Measurements from ENCODE around the gene CACNB1.
"Not testable (repeated sequence)": the region's sequence is repeated elsewhere in the genome, so short reads cannot be mapped to it uniquely, and the experiment has no call there.

The CACNB1 gene

DNA sequence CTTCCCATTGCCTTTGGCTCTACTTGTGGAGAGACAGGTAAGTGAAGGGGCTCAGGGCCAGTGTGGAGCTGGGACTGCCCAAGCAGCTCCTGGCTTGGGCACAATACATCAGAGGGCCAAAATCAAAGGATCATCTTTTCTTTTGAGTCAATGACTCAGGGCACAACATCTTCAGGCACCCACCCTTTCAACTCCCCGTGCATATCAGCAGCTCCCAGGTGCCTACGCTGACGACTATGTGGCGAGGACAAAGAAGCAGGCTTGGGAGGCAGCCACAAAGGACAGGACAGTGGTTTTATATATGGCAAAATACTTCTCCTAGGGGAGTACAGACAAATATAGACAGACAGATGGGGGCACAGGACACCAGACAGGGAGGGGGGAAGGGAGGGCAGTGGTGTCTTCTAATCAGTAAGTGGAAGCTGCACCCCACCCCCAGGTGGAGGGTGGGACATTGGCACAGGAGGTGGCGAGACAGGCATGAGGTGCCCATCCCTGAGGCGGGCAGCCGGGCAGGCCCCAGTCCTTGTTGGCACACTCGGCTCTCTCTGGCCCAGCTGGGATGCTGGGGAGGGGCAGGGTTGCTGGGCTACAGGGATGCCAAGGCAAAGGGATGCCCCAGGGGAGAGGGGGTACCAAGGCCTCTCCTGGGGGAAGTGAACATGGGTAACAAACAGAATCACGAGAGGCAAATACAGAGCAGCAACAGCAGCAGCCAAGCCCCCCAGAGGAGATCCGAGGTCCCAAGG is 23.8 kb downstream of the CACNB1 start:
- Histone ChIP-seq H3K4me1 (ENCODE audit: control insufficient read depth, insufficient read depth, low read length, unreplicated experiment) (peaks cover 11% of the 10 kb centered on the region), H3K27ac (ENCODE audit: low read depth, low read length) (no peak overlapping the region), H3K27me3 (ENCODE audit: insufficient read depth, low read length) (no peaks in the 10 kb centered on the region), H2AFZ (ENCODE audit: low read length, unreplicated experiment) (no peak overlapping the region), H3K4me3 (ENCODE audit: low read depth, low read length) (no peak overlapping the region), H3K79me2 (ENCODE audit: control insufficient read depth, insufficient read depth, low read length, unreplicated experiment) (no peaks in the 10 kb centered on the region), H3K36me3 (ENCODE audit: insufficient read depth, low read length) (peaks cover 8% of the 10 kb centered on the region; the same call in 1 of the 2 replicates)

DNA sequence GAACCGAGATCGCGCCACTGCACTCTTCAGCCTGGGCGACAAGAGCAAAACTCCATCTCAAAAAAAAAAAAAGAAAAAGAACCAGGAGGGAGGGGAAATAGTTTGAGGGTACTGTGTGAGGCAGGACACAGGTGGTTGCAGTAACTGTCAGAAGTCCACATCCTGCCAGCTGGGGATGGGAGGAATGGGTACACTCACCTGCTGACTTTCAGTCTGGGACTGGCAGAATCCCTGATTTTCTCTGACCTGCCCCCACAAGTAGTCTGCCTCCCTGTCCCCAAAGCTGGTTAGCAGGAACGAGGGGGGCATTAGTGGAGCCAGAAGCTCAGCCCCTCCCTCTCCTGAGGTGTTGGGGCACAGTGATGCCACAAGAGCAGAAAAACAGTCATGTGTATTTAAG is 24.4 kb downstream of the CACNB1 start:
- Histone ChIP-seq H3K27ac (ENCODE audit: low read depth, low read length) (no peak overlapping the region), H2AFZ (ENCODE audit: low read length, unreplicated experiment) (no peak overlapping the region), H3K4me3 (ENCODE audit: low read depth, low read length) (no peak overlapping the region), H3K36me3 (ENCODE audit: insufficient read depth, low read length) (peaks cover 8% of the 10 kb centered on the region; the same call in 1 of the 2 replicates), H3K27me3 (ENCODE audit: insufficient read depth, low read length) (no peaks in the 10 kb centered on the region), H3K79me2 (ENCODE audit: control insufficient read depth, insufficient read depth, low read length, unreplicated experiment) (no peaks in the 10 kb centered on the region), H3K4me1 (ENCODE audit: control insufficient read depth, insufficient read depth, low read length, unreplicated experiment) (peaks cover 5% of the 10 kb centered on the region)

DNA sequence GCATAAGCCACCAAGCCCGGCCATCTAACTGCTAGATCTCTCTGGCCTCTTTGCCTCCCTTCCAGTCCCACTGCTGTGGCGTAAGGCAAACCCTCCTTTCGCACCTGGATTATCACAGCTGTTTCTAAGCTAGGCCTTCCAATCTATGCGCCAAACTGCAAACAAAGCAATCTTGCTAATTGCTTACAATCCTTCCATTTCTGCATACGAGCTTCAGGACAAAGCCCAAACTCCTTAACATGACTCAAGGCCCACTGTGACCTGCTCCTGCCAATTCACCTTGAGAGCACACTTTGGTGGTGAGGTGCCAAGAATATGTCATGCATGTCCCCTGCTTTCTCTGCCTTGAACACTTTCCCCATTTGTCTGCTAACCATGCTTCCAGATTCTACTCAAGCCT is 25.5 kb downstream of the CACNB1 start:
- peaks cover 4% of the 10 kb centered on the region for H3K4me1 ChIP-seq (ENCODE audit: control insufficient read depth, insufficient read depth, low read length, unreplicated experiment)
- no peak overlapping the region for H3K4me3 ChIP-seq (ENCODE audit: low read depth, low read length)
- peaks cover 2% of the 10 kb centered on the region; the same call in 1 of the 2 replicates for H3K27me3 ChIP-seq (ENCODE audit: insufficient read depth, low read length)
- no peak overlapping the region for H3K27ac ChIP-seq (ENCODE audit: low read depth, low read length)
- H3K79me2 ChIP-seq (ENCODE audit: control insufficient read depth, insufficient read depth, low read length, unreplicated experiment), result no peaks in the 10 kb centered on the region
- peaks cover 5% of the 10 kb centered on the region; the same call in 1 of the 2 replicates for H3K36me3 ChIP-seq (ENCODE audit: insufficient read depth, low read length)
- no peak overlapping the region for H2AFZ ChIP-seq (ENCODE audit: low read length, unreplicated experiment)

DNA sequence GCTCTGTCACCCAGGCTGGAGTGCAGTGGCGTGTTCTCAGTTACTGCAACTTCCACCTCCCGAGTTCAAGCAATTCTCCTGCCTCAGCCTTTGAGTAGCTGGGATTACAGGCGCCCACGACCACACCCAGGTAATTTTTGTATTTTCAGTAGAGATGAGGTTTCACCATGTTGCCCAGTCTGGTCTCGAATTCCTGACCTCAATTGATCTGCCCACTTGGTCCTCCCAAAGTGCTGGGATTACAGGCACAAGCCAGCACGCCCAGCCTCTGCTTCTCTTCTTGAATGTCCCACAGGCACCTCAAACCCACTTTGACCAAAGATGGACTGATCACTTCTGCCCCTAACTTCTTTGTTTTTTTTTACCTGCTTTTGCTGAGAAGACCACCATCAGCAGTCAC is 26.9 kb downstream of the CACNB1 start:
- H3K27ac ChIP-seq (ENCODE audit: low read depth, low read length), result no peak overlapping the region
- no peaks in the 10 kb centered on the region for H3K79me2 ChIP-seq (ENCODE audit: control insufficient read depth, insufficient read depth, low read length, unreplicated experiment)
- H2AFZ ChIP-seq (ENCODE audit: low read length, unreplicated experiment), result no peak overlapping the region
- no peaks in the 10 kb centered on the region for H3K36me3 ChIP-seq (ENCODE audit: insufficient read depth, low read length)
- H3K4me3 ChIP-seq (ENCODE audit: low read depth, low read length), result no peak overlapping the region
- H3K27me3 ChIP-seq (ENCODE audit: insufficient read depth, low read length), result peaks cover 16% of the 10 kb centered on the region
- H3K4me1 ChIP-seq (ENCODE audit: control insufficient read depth, insufficient read depth, low read length, unreplicated experiment), result peaks cover 2% of the 10 kb centered on the region

DNA sequence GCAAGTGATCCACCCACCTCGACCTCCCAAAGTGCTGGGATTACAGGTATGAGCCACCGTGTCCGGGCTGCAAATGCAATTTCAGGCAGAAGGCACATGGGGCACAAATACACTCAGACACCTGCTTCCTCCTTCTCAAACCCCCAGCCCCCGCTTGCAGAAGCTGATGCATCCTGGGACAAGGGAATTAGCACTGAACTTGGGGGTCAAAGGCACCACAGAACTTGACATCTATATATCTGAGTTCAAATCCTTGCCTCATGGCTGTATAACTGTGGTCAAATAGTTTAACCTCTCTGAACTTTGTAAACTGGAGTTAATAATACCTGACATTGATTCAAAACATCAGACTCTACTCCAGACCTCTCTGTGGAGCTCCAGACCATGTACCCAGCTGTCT is 27.4 kb downstream of the CACNB1 start:
- Histone ChIP-seq H2AFZ (ENCODE audit: low read length, unreplicated experiment) (no peak overlapping the region), H3K4me1 (ENCODE audit: control insufficient read depth, insufficient read depth, low read length, unreplicated experiment) (no peaks in the 10 kb centered on the region), H3K27ac (ENCODE audit: low read depth, low read length) (no peak overlapping the region), H3K4me3 (ENCODE audit: low read depth, low read length) (no peak overlapping the region), H3K79me2 (ENCODE audit: control insufficient read depth, insufficient read depth, low read length, unreplicated experiment) (no peaks in the 10 kb centered on the region), H3K36me3 (ENCODE audit: insufficient read depth, low read length) (no peaks in the 10 kb centered on the region), H3K27me3 (ENCODE audit: insufficient read depth, low read length) (peaks cover 21% of the 10 kb centered on the region)

DNA sequence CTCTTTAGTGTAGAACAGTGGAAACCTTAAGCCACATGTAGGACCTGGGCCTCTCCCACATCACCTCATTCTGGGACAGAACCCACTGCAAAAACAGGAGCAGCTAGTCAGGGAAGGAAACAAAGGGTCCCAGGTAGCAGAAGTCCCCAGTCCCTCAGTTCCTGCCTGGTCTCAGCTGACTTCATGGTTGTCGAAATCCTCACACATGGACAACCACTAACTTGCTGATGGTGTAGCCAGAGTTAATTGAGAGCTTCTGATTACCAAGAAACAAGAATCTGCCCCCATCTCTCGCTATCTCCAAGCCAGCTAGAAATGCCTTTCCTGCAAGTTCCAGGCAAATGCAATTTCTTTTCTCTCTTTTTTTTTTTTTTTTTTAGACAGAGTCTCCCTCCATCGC is 28.0 kb downstream of the CACNB1 start:
- no peaks in the 10 kb centered on the region for H3K36me3 ChIP-seq (ENCODE audit: insufficient read depth, low read length)
- no peak overlapping the region for H3K27ac ChIP-seq (ENCODE audit: low read depth, low read length)
- H2AFZ ChIP-seq (ENCODE audit: low read length, unreplicated experiment), result no peak overlapping the region
- H3K27me3 ChIP-seq (ENCODE audit: insufficient read depth, low read length), result peaks cover 23% of the 10 kb centered on the region
- H3K4me3 ChIP-seq (ENCODE audit: low read depth, low read length), result no peak overlapping the region
- no peaks in the 10 kb centered on the region for H3K79me2 ChIP-seq (ENCODE audit: control insufficient read depth, insufficient read depth, low read length, unreplicated experiment)
- no peaks in the 10 kb centered on the region for H3K4me1 ChIP-seq (ENCODE audit: control insufficient read depth, insufficient read depth, low read length, unreplicated experiment)

DNA sequence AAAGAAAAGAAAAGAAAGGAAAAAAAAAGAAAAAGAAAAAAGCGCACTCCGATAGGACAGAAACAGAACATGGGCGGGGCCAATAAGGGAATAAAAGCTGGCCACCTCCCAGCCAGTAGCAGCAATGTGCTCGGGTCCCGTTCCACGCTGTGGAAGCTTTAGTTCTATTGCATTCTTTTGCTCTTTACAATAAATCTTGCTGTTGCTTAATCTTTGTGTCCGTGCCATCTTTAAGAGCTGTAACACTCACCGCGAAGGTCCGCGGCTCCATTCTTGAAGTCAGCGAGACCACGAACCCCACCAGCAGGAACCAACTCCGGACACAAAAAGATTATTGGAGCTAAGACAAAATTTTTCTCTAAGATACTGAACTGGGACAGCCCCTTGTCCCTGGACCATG is 28.4 kb downstream of the CACNB1 start:
- Histone ChIP-seq H3K4me1 (ENCODE audit: control insufficient read depth, insufficient read depth, low read length, unreplicated experiment) (no peaks in the 10 kb centered on the region), H3K27ac (ENCODE audit: low read depth, low read length) (no peak overlapping the region), H3K27me3 (ENCODE audit: insufficient read depth, low read length) (peaks cover 23% of the 10 kb centered on the region), H3K79me2 (ENCODE audit: control insufficient read depth, insufficient read depth, low read length, unreplicated experiment) (no peaks in the 10 kb centered on the region), H3K36me3 (ENCODE audit: insufficient read depth, low read length) (no peaks in the 10 kb centered on the region), H3K4me3 (ENCODE audit: low read depth, low read length) (no peak overlapping the region), H2AFZ (ENCODE audit: low read length, unreplicated experiment) (no peak overlapping the region)

DNA sequence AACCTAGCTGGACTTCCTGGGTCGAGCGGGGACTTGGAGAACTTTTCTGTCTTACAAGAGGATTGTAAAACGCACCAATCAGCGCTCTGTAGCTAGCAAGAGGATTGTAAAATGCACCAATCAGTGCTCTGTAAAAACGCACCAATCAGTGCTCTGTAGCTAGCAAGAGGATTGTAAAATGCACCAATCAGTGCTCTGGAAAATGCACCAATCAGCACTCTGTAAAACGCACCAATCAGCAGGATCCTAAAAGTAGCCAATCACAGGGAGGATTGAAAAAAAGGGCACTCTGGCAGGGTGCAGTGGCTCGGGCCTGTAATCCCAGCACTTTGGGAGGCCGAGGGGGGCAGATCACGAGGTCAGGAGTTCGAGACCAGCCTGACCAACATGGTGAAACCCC is 29.0 kb downstream of the CACNB1 start:
- H3K4me3 ChIP-seq (ENCODE audit: low read depth, low read length); H3K79me2 ChIP-seq (ENCODE audit: control insufficient read depth, insufficient read depth, low read length, unreplicated experiment); H3K36me3 ChIP-seq (ENCODE audit: insufficient read depth, low read length); H3K27ac ChIP-seq (ENCODE audit: low read depth, low read length); H3K4me1 ChIP-seq (ENCODE audit: control insufficient read depth, insufficient read depth, low read length, unreplicated experiment); H2AFZ ChIP-seq (ENCODE audit: low read length, unreplicated experiment): not testable (repeated sequence)
- H3K27me3 ChIP-seq (ENCODE audit: insufficient read depth, low read length), result peaks cover 23% of the 10 kb centered on the region

DNA sequence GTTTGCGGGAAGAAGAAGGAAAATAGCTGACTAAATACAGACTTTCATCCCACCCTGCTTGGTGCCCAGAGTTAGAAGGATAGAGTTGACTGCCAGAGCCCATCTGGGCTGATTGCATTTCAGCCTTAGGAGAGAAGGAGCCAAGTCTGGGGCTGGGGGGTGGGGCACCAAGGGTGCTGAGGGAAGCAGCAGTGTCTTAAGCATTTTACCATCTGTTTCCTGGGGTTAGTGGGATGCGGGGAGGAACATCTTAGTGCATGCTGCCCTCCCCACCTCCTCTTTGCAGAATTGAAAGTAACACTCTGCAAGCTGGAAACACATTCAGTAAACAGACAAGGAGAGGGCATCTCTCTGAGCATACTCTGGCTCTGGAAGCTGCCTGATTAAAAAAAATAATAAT is 30.0 kb downstream of the CACNB1 start:
- no peaks in the 10 kb centered on the region for H3K79me2 ChIP-seq (ENCODE audit: control insufficient read depth, insufficient read depth, low read length, unreplicated experiment)
- no peaks in the 10 kb centered on the region for H3K4me1 ChIP-seq (ENCODE audit: control insufficient read depth, insufficient read depth, low read length, unreplicated experiment)
- no peak overlapping the region for H3K4me3 ChIP-seq (ENCODE audit: low read depth, low read length)
- no peak overlapping the region for H3K27ac ChIP-seq (ENCODE audit: low read depth, low read length)
- H3K27me3 ChIP-seq (ENCODE audit: insufficient read depth, low read length), result peaks cover 23% of the 10 kb centered on the region
- H3K36me3 ChIP-seq (ENCODE audit: insufficient read depth, low read length), result no peaks in the 10 kb centered on the region
- H2AFZ ChIP-seq (ENCODE audit: low read length, unreplicated experiment), result no peak overlapping the region

DNA sequence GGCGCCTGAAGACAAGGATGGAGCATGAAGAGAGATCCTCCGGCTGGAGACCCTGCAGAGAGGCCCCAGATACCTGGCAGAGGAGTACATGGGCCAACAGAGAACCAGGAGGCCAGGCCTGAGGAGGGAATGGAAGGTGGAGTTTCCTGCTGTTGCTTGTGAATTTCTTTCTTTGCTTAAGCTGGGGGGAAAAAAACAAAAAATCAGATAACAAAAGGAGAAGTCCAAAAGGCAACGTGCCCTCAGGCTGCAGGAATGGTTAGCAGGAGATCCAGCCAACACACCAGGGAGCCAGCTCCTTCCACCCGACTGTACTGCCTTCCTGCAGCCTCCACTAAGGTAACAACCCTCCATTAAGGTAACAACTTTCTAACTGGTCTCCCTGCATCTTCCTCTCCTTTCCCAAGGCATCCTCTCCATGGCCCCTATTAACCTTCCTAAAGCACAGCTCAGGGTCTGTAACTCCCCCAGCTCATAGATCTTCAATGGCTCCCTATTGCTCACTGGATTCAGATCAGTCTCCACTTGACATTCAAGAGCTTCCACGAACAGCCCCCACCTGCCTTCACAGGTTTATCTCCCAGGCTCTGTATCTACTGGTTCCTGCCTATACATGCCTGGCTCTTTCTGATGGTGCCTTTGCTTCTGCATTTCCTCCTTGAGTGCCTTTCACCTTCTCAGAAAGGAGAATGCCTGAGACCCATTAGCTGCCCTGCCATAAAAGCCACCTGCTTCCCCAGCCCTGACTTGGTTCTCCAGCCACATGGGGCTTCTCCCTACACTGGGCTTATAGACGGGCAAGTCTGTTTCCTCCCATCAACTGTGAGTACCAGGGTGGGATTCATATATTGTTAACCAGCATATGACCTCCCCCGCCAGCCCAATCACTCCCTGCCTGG is 30.8 kb downstream of the CACNB1 start:
- Histone ChIP-seq H3K4me3 (ENCODE audit: low read depth, low read length) (no peak overlapping the region), H3K27ac (ENCODE audit: low read depth, low read length) (no peak overlapping the region)

More for the DNA sequence above, 30.8 kb downstream of the CACNB1 start:
- Histone ChIP-seq H3K36me3 (ENCODE audit: insufficient read depth, low read length) (no peaks in the 10 kb centered on the region), H3K4me1 (ENCODE audit: control insufficient read depth, insufficient read depth, low read length, unreplicated experiment) (no peaks in the 10 kb centered on the region), H3K27me3 (ENCODE audit: insufficient read depth, low read length) (peaks cover 23% of the 10 kb centered on the region), H2AFZ (ENCODE audit: low read length, unreplicated experiment) (no peak overlapping the region), H3K79me2 (ENCODE audit: control insufficient read depth, insufficient read depth, low read length, unreplicated experiment) (no peaks in the 10 kb centered on the region)
